Stomach (tissue), 4 donors: ENCODE results near the gene PPP1R12C.

Experiments used
- CTCF ChIP-seq, 7 experiments: fragments of 450-650 bp in 4 of 7; fragments of 200-600 bp in 3 of 7; sonication (generic) in 3 of 7; IDR thresholded peaks; one replicate each; pipeline ENCODE4 v1.5.1; 2016 to 2019; ENCODE audit warnings: antibody characterized with exemption in 7 of 7, control low read depth in 2 of 7, mild to moderate bottlenecking in 1 of 7
- EP300 ChIP-seq: sonication (generic); formaldehyde crosslinking; IDR thresholded peaks from one replicate; pipeline ENCODE4 v1.6.1; 2017; ENCODE audit warnings: antibody characterized with exemption
- POLR2A ChIP-seq, 4 donors: fragments of 450-650 bp; IDR thresholded peaks; one replicate each; pipeline ENCODE4 v1.6.1; 2016; ENCODE audit warnings: antibody characterized with exemption in 4 of 4, control low read depth in 2 of 4, mild to moderate bottlenecking in 1 of 4, moderate library complexity in 1 of 4
- POLR2AphosphoS5 ChIP-seq, 3 donors: sonication (generic); formaldehyde crosslinking; IDR thresholded peaks; one replicate each; pipeline ENCODE4 v1.6.1; 2016; ENCODE audit warnings: antibody characterized with exemption in 3 of 3

- no peak for TF ChIP-seq POLR2A (IDR thresholded peaks at IDR 0.05)
- TF ChIP-seq CTCF (IDR thresholded peaks at IDR 0.05): no peak
- no peak for TF ChIP-seq EP300
- TF ChIP-seq POLR2AphosphoS5 (IDR thresholded peaks at IDR 0.05): no peak
Measured at GRCh38 chr19:55097864-55098715, 19.3 kb downstream of the PPP1R12C start.
